Right kidney (tissue), 1 donor: Measurements from ENCODE around the gene FRMD5.

Source experiments
- DNase-seq: peaks from one replicate; pipeline ENCODE4 v3.0.0-alpha.2; 2016

The FRMD5 gene

GRCh38 chr15:43923553-43923952 lies 271.5 kb downstream of the FRMD5 start:
- no peak for DNase-seq

DNA sequence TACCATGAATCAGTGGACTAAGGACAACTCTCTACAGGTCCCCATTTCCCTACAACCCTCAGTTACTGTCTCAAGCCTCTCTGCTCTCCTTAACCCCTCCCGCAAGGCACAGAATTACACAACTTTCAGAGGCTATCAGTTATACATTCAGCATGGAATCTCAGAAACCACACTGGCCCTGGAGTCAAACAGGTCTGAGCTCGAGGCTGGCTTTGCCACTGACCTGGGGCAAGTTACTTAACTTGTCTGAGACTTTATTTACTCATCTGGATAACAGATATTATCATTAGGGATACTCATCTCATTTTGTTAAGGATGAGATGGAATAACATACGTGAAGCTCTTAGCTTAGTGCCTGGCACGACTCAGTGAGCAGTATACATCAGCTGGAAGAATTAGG lies 273.1 kb downstream of the FRMD5 start:
- DNase-seq: no peak

- no peak for DNase-seq
These were observed 274.3 kb downstream of the FRMD5 start for GRCh38 chr15:43920815-43921214.

GRCh38 chr15:43920254-43920600 lies 274.8 kb downstream of the FRMD5 start:
- no peak for DNase-seq

- no peak for DNase-seq
These were observed 275.4 kb downstream of the FRMD5 start for GRCh38 chr15:43919540-43920253.

DNA sequence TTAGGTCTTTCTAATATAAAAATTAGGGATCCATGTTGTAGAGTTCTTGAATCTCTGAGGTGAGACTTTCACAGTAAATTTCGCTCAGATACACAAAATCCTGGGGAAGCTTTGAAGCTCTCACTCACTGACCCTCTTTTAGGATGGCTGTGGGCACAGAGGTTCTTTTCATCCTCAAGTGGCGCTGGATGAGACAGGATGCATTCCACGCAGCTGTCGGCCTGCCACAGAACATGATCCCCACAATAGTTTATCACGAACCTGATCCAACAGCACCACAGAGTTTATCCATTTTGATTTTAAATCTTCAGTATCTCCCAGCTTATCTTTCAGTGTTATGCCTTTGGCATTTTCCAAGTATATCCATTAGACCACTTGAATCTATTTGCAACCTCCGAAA lies 276.4 kb downstream of the FRMD5 start:
- DNase-seq: no peak

GRCh38 chr15:43916326-43916660 lies 278.8 kb downstream of the FRMD5 start:
- no peak for DNase-seq

DNA sequence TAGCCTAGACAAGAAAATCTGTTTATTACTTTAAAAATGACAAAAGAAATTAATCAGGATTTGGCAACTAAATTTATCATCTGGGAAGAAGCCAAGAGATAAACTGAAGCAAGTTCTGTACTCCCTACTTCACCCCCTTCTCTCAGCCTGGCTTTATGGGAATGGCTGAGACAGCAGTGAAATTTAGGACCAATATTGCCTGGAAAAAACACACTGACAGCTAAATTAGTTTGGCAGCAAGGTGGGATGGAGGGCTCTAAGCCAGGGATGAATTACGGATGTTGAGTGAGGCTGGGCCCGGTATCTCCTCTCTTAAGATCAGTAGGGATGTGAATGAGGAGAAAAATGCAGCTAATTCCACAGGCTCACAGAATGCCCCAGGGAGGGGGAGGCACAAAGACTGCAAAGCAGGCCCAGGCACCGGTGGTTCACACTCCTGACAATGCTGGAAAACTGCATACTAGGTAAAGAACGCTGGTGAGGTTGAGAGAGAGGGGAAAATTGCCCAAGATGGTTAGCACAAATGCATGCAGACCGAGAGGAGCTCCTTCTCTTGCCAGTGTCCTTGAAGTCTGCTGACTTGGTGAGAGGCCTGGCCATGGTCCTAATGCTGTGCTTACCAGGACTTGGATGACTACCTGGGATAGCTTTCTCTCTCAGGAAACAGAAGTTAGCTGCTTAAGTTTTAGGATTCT lies 279.3 kb downstream of the FRMD5 start:
- DNase-seq: no peak

DNA sequence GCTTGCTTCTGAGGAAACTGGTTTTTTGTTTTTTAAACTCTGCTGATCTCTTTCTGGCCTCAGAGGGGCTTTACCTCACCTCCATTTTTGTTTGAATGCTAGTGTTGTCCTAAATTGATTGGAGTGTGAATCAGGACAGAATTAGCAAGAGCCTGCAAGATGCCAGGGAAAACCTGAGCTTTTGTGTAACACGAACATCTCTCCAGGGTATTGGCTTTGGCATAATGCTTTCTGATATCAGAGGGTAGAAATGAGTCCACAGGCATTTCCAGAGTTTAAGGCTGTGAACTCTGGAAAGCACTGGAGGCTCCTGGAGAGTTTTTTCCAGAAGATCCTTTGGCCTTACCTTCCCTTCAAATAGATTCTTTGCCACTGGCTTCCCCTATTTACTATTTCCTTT lies 281.1 kb downstream of the FRMD5 start:
- no peak for DNase-seq

- DNase-seq: no peak
These were observed 281.9 kb downstream of the FRMD5 start for GRCh38 chr15:43913026-43913780.

GRCh38 chr15:43912208-43912607 lies 282.9 kb downstream of the FRMD5 start:
- DNase-seq: no peak

GRCh38 chr15:43911235-43911781 lies 283.8 kb downstream of the FRMD5 start:
- no peak for DNase-seq

GRCh38 chr15:43908516-43909050 lies 286.5 kb downstream of the FRMD5 start:
- no peak for DNase-seq

DNA sequence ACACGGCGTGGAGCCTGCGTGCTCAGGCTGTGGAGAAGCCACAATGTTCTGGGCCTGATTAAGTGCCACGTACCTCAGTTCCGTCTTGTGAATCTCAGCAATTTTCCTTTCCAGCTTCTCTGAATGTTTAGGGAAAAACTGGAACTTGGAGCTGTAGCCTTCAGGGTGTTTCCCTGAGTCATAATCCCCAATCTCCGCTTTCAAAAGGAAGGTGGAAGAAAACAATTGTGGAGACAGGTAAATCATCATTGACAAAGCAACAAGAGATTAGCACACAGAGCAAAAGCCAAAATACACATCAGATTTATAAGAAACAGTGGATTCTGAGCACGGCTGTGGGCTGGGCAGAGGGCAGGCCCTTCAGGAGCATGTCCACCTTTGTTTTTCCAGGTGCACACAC lies 289.3 kb downstream of the FRMD5 start:
- no peak for DNase-seq

DNA sequence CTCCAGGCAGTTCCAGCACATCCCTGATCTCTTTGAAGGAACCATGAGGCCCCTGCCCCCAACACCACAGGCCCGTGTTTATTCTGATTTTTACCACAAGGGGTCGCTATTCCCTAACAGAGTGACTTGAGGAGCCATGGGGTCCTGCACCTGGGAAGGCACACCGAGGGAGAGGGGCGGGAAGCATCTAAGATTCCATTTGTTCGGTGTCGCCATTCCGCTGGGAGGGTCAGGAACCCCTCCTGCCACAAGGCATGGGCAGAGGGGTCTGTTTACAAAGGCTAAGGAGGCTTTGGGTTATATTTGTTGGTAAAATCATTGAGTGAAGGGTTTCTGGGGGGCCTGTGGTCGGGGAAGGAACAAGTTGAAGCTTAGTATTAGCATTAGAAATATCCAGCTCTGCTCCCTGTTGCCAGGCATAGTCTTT lies 291.2 kb downstream of the FRMD5 start:
- peak; percentile 45 for DNase-seq

GRCh38 chr15:43901495-43901894 lies 293.6 kb downstream of the FRMD5 start:
- no peak for DNase-seq

DNA sequence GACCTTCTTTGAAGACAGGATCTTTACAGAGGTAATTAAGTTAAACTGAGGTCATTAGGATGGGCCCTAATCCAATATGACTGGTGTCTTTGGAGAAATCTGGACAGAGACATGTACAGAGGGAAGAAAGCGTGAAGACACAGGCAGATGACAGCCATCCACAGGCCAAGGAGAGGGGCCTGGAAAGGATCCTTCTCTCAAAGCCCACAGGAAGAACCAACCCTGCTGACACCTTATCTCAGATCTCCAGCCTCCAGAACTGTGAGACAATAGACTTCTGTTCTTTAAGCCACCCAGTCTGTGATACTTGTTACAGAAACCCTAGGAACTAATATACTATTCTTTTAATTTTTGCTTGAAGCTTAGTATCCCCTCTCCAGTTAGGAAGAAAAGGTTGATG lies 294.1 kb downstream of the FRMD5 start:
- DNase-seq: no peak

- no peak for DNase-seq
These were observed 295.1 kb downstream of the FRMD5 start for GRCh38 chr15:43899928-43900327.

- DNase-seq: no peak
These were observed 296.2 kb downstream of the FRMD5 start for GRCh38 chr15:43898891-43899290.

- DNase-seq: no peak
These were observed 298.5 kb downstream of the FRMD5 start for GRCh38 chr15:43896543-43896942.

- DNase-seq: no peak
These were observed 299.5 kb downstream of the FRMD5 start for GRCh38 chr15:43895586-43895985.

- no peak for DNase-seq
These were observed 301.1 kb downstream of the FRMD5 start for GRCh38 chr15:43893956-43894355.

DNA sequence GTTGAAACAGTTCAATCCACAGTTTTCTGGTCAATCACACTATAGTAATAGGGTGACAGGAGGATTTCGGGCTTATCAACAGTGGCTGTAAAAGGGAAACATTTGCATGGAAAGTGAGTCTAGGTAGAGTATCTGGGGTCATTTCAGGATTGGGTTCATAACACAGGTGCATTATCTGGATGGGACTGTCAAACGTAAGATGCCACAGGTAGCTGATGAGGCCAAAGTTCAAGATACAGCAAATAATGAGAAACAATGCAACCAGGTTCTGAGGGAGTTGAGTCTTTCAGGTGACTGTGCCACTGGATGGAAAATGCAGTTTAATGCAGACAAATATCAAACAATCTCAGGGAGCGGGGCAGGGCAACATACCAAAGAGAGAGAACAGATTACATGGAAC lies 306.0 kb downstream of the FRMD5 start:
- no peak for DNase-seq
